NCI-H226 (cell line): Measurements from ENCODE around the gene AKAP8L.
"Not testable (repeated sequence)": the region's sequence is repeated elsewhere in the genome, so short reads cannot be mapped to it uniquely, and the experiment has no call there.

Source experiments
- DNase-seq: peaks from one replicate; pipeline ENCODE4 v3.0.0-alpha.2; 2015

The AKAP8L gene

DNA sequence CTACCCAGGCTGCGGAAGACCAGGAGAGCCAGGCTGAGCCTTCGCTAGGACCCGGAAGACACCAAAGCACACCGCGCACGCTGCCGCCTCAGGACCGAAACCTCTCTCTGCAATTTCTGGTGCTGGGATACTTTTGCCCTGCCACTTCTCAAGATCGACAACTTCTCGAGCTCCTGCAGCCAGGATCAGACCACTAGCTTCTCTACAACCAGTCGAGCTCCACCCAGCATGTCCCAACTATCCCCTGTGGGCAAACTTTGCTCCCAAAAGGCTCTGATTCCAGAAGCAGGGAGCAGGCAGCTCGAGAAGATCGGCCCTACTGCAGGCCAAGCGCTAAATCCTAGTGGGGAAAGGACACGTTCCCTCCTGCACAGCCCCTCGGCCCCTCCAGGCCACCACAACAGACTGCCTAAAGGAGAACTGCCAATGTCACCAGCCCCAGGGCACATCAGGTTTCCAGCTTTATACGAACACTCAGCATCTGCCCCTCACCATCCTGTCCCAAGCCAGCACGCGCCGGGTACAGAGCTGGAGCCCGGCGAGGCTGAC, 40.2 kb downstream of the AKAP8L start:
- peak; percentile 34 for DNase-seq

GRCh38 chr19:15374796-15375440, 43.9 kb downstream of the AKAP8L start:
- DNase-seq: no peak

- DNase-seq: no peak
Observed at GRCh38 chr19:15374105-15374651, 44.6 kb downstream of the AKAP8L start.

DNA sequence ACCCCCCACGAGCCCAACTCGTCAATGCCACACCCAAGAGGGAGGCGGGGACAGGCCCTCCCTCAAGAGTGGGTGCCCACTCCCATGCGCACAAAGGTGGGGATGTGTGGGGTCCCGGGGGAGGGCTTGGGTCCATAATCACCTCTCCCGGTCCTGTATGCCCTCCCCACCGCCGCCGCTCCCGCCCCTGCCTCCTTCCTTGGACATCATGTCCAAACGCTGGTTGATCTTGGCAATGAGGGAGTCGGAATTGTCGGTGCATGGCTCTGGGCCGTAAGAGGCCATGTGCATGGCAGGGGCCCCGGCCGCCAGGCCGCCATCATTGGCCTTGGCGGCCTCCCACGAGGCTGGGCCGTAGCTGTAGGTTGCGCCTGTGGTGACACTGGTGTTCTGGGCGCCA, 45.1 kb downstream of the AKAP8L start:
- no peak for DNase-seq

DNA sequence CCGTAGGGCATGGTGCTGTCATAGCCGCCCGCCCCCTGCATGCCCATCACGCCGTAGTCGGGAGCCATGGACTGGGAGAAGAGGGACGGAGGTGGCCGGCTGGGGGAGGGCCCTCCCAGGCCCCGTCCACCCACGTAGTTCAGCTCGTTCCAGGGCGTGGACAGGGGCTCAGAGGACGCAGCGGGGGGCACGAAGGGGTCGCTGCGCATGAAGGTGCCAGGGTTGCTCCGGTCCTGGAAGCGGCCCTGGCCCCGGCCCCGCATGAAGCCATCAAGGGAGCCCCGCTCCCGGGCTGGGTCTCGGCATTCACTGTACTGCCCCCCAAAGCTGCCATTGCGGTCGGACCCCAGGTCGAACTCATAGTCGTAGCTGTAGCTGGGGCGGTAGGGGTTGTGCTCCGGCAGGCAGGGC, 45.9 kb downstream of the AKAP8L start:
- DNase-seq: no peak

DNA sequence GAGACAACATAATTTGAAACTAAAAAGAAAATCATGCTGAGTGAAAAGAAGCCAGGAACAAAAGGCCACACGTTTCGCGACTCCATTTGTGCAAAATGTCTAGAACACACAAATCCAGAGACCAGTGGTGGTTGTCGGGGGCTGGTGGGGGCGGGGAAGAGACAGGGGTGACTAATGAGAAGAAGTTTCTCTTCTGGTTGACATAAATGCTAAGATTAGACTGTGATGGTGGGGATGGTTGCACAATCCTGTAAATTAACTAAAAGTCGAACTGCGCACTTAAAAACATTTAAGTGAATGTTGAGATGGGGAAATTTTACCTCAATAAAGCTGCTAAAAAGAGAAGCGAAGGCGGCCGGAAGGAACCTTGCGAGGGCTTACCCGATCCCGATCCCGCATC, 46.3 kb downstream of the AKAP8L start:
- no peak for DNase-seq

DNA sequence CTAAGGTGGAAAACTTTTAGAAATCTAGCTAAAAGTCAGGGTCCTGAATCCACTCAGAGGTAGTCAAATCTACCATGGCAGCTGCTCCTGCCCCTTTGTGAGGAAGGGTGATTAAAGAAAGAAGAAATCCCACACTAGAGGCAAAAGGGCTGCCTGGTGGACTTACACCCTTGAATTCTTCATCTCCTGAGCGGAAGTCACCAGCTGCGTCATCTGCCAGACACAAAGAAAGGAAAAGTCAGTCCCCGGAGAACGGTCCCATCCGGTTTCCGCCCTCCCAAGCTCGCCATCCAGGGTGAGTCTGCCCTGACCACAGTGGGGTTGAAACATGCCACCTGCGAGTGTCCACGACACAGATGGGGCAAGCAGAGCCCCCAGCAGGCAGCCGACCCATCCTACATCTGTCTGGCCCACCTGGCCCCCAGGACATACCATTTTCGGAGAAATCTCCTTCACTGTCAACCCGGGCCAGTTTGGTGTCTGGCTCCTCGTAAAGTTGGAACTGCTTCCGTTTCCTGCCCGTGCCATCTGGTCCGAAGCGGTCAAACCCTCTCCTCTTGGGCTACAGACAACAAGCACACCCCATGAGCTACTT, 46.9 kb downstream of the AKAP8L start:
- no peak for DNase-seq

GRCh38 chr19:15371119-15371518, 47.7 kb downstream of the AKAP8L start:
- DNase-seq: no peak

- no peak for DNase-seq
Observed at GRCh38 chr19:15369594-15369891, 49.2 kb downstream of the AKAP8L start.

DNA sequence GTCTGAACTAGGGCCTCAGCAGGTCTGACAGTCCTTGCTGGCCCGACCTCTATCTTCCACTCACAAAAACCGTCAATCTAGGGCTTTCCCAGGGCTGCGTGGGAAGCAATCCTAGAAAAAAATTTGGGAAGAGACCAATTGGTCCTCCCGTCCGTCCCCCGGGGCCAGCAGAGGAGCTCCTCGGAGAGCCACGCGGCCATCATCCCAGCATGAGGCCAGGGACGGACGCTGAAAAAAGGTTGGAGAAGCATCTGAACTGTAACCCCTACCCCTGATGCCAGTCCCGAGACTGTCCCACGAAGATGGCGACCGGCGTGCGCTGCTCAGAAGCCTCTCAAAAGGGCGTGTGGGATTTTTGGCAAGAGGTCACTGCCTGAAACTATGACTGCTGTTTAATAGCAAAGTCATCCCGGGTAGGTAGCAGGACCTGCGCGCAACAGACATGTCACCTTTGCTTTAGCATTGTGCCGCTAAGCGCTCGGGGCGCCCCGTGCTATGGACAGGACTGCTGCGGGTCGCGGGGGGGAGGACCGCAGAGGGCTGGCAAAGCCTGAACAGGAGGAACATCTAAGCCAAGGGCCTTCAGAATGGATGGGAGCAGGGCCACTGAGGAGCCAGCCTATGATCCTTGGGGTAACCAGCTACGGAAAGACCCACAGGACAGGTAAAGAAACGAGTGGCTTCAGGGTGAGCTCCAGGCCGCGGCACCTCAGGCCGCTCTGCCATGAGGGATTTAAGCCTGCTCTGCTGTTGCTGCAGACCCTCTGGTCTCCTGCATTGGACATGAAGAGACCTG, 49.8 kb downstream of the AKAP8L start:
- no peak for DNase-seq

GRCh38 chr19:15368051-15368632, 50.6 kb downstream of the AKAP8L start:
- DNase-seq: no peak

GRCh38 chr19:15367439-15367838, 51.3 kb downstream of the AKAP8L start:
- DNase-seq: no peak

GRCh38 chr19:15365264-15365663, 53.5 kb downstream of the AKAP8L start:
- DNase-seq: no peak

- DNase-seq: not testable (repeated sequence)
Observed at GRCh38 chr19:15363791-15364190, 55.0 kb downstream of the AKAP8L start.

DNA sequence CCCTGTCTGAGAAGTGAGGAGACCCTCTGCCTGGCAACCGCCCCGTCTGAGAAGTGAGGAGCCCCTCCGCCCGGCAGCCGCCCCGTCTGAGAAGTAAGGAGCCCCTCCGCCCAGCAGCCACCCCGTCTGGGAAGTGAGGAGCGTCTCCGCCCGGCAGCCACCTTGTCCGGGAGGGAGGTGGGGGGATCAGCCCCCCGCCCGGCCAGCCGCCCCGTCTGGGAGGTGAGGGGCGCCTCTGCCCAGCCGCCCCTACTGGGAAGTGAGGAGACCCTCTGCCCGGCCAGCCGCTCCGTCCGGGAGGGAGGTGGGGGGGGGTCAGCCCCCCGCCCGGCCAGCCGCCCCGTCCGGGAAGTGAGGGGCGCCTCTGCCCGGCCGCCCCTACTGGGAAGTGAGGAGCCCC, 55.7 kb downstream of the AKAP8L start:
- DNase-seq: not testable (repeated sequence)

DNA sequence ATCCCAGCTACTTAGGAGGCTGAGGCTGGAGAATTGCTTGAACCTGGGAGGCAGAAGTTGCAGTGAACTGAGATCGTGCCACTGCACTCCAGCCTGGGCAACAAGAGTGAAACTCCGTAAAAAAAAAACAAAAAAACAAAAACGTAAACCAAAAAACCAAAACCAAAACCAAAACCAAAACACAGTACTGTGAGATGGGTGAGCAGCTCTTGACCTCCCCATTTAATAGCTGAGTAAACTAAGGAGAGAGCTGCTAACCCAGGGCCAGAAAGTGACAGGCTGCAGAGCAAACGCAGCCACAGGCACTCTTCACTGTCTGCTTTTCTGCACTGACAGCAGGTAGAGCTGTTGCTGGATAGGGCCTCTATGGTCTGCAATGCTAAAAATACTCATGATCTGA, 58.8 kb downstream of the AKAP8L start:
- DNase-seq: not testable (repeated sequence)

GRCh38 chr19:15358918-15359317, 59.9 kb downstream of the AKAP8L start:
- DNase-seq: no peak

- no peak for DNase-seq
Observed at GRCh38 chr19:15357906-15358305, 60.9 kb downstream of the AKAP8L start.

GRCh38 chr19:15354566-15355296, 64.1 kb downstream of the AKAP8L start:
- no peak for DNase-seq

GRCh38 chr19:15353908-15354307, 64.9 kb downstream of the AKAP8L start:
- DNase-seq: no peak

DNA sequence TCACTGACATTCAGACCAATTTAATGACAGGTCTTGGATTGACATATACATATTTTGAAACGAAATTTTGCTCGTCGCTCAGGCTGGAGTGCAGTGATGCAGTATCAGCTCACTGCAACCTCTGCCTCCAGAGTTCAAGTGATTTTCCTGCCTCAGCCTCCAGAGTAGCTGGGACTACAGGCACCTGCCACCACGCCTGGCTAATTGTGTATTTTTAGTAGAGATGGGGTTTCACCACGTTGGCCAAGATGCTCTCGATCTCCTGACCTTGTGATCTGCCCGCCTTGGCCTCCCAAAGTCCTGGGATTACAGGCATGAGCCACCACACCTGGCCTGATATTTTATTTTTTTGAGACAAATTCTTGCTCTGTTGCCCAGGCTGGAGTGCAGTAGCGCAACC, 66.3 kb downstream of the AKAP8L start:
- DNase-seq: not testable (repeated sequence)

GRCh38 chr19:15341328-15341727, 77.5 kb downstream of the AKAP8L start:
- not testable (repeated sequence) for DNase-seq

- DNase-seq: no peak
Observed at GRCh38 chr19:15340086-15340485, 78.7 kb downstream of the AKAP8L start.
